Hematopoietic multipotent progenitor cell treated with erythropoietin and hydrocortisone succinate and interleukin-3 and kit ligand, for 8 days (in vitro differentiated cells): ENCODE results near the gene ACLY.

Experiments used
- DNase-seq: peaks from one replicate; pipeline ENCODE4 v3.0.0-alpha.2; 2015

Gene ACLY

DNA sequence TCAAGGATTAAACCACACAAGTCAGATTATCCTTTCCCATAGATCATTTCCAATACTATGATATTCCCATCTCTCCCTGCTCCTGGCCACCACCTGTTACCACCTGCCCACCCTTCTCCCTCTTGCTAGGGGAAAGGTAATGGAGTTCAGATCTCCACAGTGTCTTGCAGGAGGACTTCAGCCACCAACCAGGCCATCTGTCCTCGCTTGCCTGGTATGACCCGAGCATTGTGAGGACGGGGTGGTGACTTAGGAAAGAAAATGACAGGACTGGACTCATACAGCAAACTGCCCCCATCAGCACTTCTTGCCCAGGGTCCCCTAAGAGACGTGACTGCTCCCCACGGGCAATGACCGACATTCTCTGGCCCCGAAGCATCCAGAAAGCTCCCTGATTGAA is 95.2 kb downstream of the ACLY start:
- DNase-seq = no peak

GRCh38 chr17:41823141-41823524 is 95.6 kb downstream of the ACLY start:
- no peak for DNase-seq

DNA sequence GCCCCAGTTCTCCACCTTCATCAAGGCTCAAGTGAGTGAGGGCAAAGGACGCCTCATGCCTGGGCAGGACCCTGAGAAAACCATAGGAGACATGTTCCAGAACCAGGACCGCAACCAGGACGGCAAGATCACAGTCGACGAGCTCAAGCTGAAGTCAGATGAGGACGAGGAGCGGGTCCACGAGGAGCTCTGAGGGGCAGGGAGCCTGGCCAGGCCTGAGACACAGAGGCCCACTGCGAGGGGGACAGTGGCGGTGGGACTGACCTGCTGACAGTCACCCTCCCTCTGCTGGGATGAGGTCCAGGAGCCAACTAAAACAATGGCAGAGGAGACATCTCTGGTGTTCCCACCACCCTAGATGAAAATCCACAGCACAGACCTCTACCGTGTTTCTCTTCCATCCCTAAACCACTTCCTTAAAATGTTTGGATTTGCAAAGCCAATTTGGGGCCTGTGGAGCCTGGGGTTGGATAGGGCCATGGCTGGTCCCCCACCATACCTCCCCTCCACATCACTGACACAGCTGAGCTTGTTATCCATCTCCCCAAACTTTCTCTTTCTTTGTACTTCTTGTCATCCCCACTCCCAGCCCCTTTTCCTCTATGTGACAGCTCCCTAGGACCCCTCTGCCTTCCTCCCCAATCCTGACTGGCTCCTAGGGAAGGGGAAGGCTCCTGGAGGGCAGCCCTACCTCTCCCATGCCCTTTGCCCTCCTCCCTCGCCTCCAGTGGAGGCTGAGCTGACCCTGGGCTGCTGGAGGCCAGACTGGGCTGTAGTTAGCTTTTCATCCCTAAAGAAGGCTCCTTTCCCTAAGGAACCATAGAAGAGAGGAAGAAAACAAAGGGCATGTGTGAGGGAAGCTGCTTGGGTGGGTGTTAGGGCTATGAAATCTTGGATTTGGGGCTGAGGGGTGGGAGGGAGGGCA is 96.3 kb downstream of the ACLY start:
- no peak for DNase-seq

DNA sequence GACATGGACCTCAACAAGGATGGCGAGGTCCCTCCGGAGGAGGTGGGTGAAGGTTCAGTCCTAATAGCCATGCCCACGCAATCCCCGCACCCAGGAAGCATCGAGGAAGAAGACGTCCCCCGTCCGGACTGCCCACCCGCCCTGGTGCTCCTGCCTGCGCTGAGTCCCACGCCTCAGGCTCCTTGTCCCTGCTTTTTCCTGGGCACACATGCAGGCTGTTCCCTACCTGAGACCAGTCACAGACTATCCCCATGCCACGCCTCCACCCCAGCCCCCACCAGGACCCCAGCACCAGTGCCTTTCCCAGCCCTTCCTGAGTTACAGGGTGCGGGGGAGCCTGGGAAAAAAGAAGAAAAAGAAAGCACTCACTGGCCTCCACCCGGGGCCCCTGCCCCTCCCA is 97.0 kb downstream of the ACLY start:
- no peak for DNase-seq

GRCh38 chr17:41818024-41818423 is 100.7 kb downstream of the ACLY start:
- no peak for DNase-seq
